ENCODE measurements around the gene ZFPL1. TPM values are rescaled to one million over a fixed set of nuclear protein-coding genes. Genes with fewer than 3 reads are reported as not detected.
A peak's percentile ranks its signal among the peaks of the same experiment; 100 is the strongest.

Gene ZFPL1
- total RNA-seq, 1 donor from 2014 or later: 53.3 TPM

- peaks cover 34% of the 10 kb centered on the region for H3K4me1 Mint-ChIP-seq (ENCODE audit: low read depth)
- H3K9me3 Mint-ChIP-seq (ENCODE audit: low read depth): no peaks in the 10 kb centered on the region
- no peak for DNase-seq (ENCODE audit: low spot score)
- H3K27me3 Mint-ChIP-seq (ENCODE audit: low read depth): no peaks in the 10 kb centered on the region
- no peak for TF ChIP-seq CTCF (IDR thresholded peaks at IDR 0.05)
- peak within 1 kb of the TSS; percentile 71 for H3K27ac Mint-ChIP-seq (ENCODE audit: unreplicated experiment)
- H3K4me3 Mint-ChIP-seq (ENCODE audit: unreplicated experiment): peak within 1 kb of the TSS; percentile 86
- peaks cover 1% of the 10 kb centered on the region for H3K36me3 Mint-ChIP-seq (ENCODE audit: low read depth)
Measured at GRCh38 chr11:65111744-65112545, 27.9 kb downstream of the ZFPL1 start, which contains the start of gene TM7SF2. Gene TM7SF2 (plus strand): TSS chr11:65111872. CDS start chr11:65112016, 144 bp downstream.

GRCh38 chr11:65112546-65113360 is 28.7 kb downstream of the ZFPL1 start:
- peak; percentile 93 for TF ChIP-seq CTCF (IDR thresholded peaks at IDR 0.05)
- DNase-seq (ENCODE audit: low spot score): no peak
- Mint-ChIP-seq H3K4me1 (ENCODE audit: low read depth) (peaks cover 34% of the 10 kb centered on the region), H3K27ac (ENCODE audit: unreplicated experiment) (no peak overlapping the region), H3K9me3 (ENCODE audit: low read depth) (no peaks in the 10 kb centered on the region), H3K27me3 (ENCODE audit: low read depth) (no peaks in the 10 kb centered on the region), H3K36me3 (ENCODE audit: low read depth) (peaks cover 1% of the 10 kb centered on the region), H3K4me3 (ENCODE audit: unreplicated experiment) (peak overlapping the region; percentile 86)

- no peak for DNase-seq (ENCODE audit: low spot score)
- Mint-ChIP-seq H3K4me3 (ENCODE audit: unreplicated experiment) (peak overlapping the region; percentile 86), H3K27ac (ENCODE audit: unreplicated experiment) (no peak overlapping the region), H3K27me3 (ENCODE audit: low read depth) (no peaks in the 10 kb centered on the region), H3K4me1 (ENCODE audit: low read depth) (peaks cover 36% of the 10 kb centered on the region), H3K36me3 (ENCODE audit: low read depth) (peaks cover 3% of the 10 kb centered on the region), H3K9me3 (ENCODE audit: low read depth) (no peaks in the 10 kb centered on the region)
- TF ChIP-seq CTCF (IDR thresholded peaks at IDR 0.05): no peak
Measured at GRCh38 chr11:65113361-65113756, 29.3 kb downstream of the ZFPL1 start.

- Mint-ChIP-seq H3K4me1 (ENCODE audit: low read depth) (peaks cover 36% of the 10 kb centered on the region), H3K36me3 (ENCODE audit: low read depth) (peaks cover 5% of the 10 kb centered on the region), H3K27me3 (ENCODE audit: low read depth) (no peaks in the 10 kb centered on the region), H3K27ac (ENCODE audit: unreplicated experiment) (peak overlapping the region; percentile 9), H3K4me3 (ENCODE audit: unreplicated experiment) (no peak overlapping the region), H3K9me3 (ENCODE audit: low read depth) (no peaks in the 10 kb centered on the region)
- no peak for DNase-seq (ENCODE audit: low spot score)
- no peak for TF ChIP-seq CTCF (IDR thresholded peaks at IDR 0.05)
Measured at GRCh38 chr11:65113839-65114238, 29.8 kb downstream of the ZFPL1 start.

- DNase-seq (ENCODE audit: low spot score): no peak
- no peak for TF ChIP-seq CTCF (IDR thresholded peaks at IDR 0.05)
- H3K4me3 Mint-ChIP-seq (ENCODE audit: unreplicated experiment): no peak overlapping the region
- H3K4me1 Mint-ChIP-seq (ENCODE audit: low read depth): peaks cover 36% of the 10 kb centered on the region
- H3K9me3 Mint-ChIP-seq (ENCODE audit: low read depth): no peaks in the 10 kb centered on the region
- H3K27ac Mint-ChIP-seq (ENCODE audit: unreplicated experiment): no peak overlapping the region
- H3K27me3 Mint-ChIP-seq (ENCODE audit: low read depth): no peaks in the 10 kb centered on the region
- peaks cover 5% of the 10 kb centered on the region for H3K36me3 Mint-ChIP-seq (ENCODE audit: low read depth)
Measured at GRCh38 chr11:65114538-65115171, 30.6 kb downstream of the ZFPL1 start.

Measured in chondrocyte (in vitro differentiated cells).